Upper lobe of left lung (tissue), 4 donors: Measurements from ENCODE around the gene SUSD3.

Experiments
- EP300 ChIP-seq, 4 donors: sonication (generic); formaldehyde crosslinking; IDR thresholded peaks; one replicate each; pipeline ENCODE4 v1.5.1; 2017; ENCODE audit warnings: antibody characterized with exemption in 4 of 4, control low read depth in 2 of 4
- POLR2A ChIP-seq, 4 donors: fragments of 450-650 bp; IDR thresholded peaks; one replicate each; pipeline ENCODE4 v1.5.1; 2016 to 2017; ENCODE audit warnings: antibody characterized with exemption in 4 of 4, mild to moderate bottlenecking in 2 of 4
- TF ChIP-seq, protein P1 (sequence below), 6 experiments: fragments of 450-650 bp in 4 of 6; fragments of 200-600 bp in 2 of 6; sonication (generic) in 2 of 6; IDR thresholded peaks; one replicate each; pipeline ENCODE4 v1.5.1; 2016 to 2019; ENCODE audit warnings: antibody characterized with exemption in 6 of 6

- TF ChIP-seq, protein P1, sequence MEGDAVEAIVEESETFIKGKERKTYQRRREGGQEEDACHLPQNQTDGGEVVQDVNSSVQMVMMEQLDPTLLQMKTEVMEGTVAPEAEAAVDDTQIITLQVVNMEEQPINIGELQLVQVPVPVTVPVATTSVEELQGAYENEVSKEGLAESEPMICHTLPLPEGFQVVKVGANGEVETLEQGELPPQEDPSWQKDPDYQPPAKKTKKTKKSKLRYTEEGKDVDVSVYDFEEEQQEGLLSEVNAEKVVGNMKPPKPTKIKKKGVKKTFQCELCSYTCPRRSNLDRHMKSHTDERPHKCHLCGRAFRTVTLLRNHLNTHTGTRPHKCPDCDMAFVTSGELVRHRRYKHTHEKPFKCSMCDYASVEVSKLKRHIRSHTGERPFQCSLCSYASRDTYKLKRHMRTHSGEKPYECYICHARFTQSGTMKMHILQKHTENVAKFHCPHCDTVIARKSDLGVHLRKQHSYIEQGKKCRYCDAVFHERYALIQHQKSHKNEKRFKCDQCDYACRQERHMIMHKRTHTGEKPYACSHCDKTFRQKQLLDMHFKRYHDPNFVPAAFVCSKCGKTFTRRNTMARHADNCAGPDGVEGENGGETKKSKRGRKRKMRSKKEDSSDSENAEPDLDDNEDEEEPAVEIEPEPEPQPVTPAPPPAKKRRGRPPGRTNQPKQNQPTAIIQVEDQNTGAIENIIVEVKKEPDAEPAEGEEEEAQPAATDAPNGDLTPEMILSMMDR (IDR thresholded peaks at IDR 0.05): no peak
- TF ChIP-seq EP300 (IDR thresholded peaks at IDR 0.05): no peak
- TF ChIP-seq POLR2A (IDR thresholded peaks at IDR 0.05): no peak
Observed at GRCh38 chr9:93128011-93128714, 69.7 kb downstream of the SUSD3 start.
